Amygdala (tissue), 56 donors: ENCODE data around the gene ZDHHC22.

ENCODE experiments used
- DNase-seq, 56 donors: peaks; one replicate each; lab custom pipeline; 2025; lab: John Stamatoyannopoulos, UW

ZDHHC22 gene

GRCh38 chr14:77086951-77087350 is 54.6 kb downstream of the ZDHHC22 start:
- DNase-seq, result no peak

- DNase-seq, result no peak
Measured at GRCh38 chr14:77086017-77086727, 55.4 kb downstream of the ZDHHC22 start.

- DNase-seq, result no peak
Measured at GRCh38 chr14:77085538-77085937, 56.1 kb downstream of the ZDHHC22 start.

DNA sequence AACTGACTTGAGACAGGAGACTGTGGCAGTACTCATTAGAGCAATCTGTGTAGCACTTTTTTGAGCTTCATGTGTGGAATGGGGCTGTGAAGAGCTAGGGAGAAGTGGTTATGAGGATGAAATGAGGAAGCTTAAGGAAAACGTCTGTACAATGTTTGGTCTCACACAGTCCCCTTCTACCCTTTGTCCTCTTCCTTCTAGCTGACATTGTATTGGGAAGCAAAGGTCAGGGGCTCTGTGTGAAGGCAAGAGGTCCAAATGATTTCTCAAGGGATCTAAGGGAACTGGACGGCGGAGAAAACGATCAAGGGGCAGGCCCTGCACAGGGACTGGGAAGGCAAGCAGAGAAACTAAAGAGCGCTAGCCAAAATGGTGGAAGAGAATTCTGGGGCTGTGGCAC is 56.6 kb downstream of the ZDHHC22 start:
- no peak for DNase-seq

DNA sequence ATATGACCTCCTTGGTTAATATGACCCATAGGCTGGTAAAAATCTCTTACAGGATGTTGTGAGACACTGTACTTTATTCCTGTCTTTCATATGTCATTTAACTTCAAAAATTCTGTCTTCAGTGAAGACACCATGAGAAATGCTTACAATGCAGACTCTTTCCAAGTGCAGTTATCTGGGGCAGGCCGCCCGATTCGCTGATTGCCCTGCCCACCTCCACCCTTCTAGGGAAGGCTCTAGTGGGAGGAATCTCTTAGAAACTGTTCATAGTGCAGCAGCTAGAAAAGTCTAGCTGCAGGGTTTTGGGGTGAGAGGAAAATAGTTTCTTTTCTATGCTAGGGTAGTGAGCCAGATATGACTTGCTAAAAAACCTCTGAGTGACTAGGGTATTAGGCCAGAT is 58.5 kb downstream of the ZDHHC22 start:
- no peak for DNase-seq

- no peak for DNase-seq
Measured at GRCh38 chr14:77082356-77082755, 59.2 kb downstream of the ZDHHC22 start.
